Epithelial cell of proximal tubule (primary cell): ENCODE measurements around the gene KLF6. TPM values are rescaled to one million over a fixed set of nuclear protein-coding genes. Genes with fewer than 3 reads are reported as not detected.

Source experiments
- DNase-seq: peaks from one replicate; pipeline ENCODE4 v3.0.0-alpha.2; 2011; ENCODE audit warnings: low read depth
- H3K4me3 ChIP-seq: 2 replicates; pipeline ENCODE4 v1.5.1; 2011; ENCODE audit warnings: low read depth, mild to moderate bottlenecking, low read length
- CTCF ChIP-seq: conservative IDR thresholded peaks from 2 replicates; pipeline ENCODE4 v1.5.1; 2012; ENCODE audit warnings: low read depth, mild to moderate bottlenecking, low read length
- total RNA-seq: library from RNA; depleted of rRNA; stranded (reverse); fragments of >200 nt; gene quantifications from 2 replicates; pipeline ENCODE4 v1.2.3, GENCODE V29; 2015

KLF6 gene
- total RNA-seq, 1 donor from 2014 or later: 88.1 TPM

- TF ChIP-seq CTCF: no peak
- DNase-seq: no peak
- no peak overlapping the region for H3K4me3 ChIP-seq
Observed at GRCh38 chr10:3756360-3756740, 28.7 kb downstream of the KLF6 start.

GRCh38 chr10:3755440-3756359 is 29.3 kb downstream of the KLF6 start:
- DNase-seq: no peak
- no peak overlapping the region for H3K4me3 ChIP-seq
- no peak for TF ChIP-seq CTCF

GRCh38 chr10:3754727-3755439 is 30.1 kb downstream of the KLF6 start:
- DNase-seq: peak; percentile 93
- no peak for TF ChIP-seq CTCF
- no peak overlapping the region for H3K4me3 ChIP-seq

- H3K4me3 ChIP-seq: no peak overlapping the region
- no peak for TF ChIP-seq CTCF
- DNase-seq: no peak
Observed at GRCh38 chr10:3750854-3751253, 34.2 kb downstream of the KLF6 start.

- DNase-seq: no peak
- no peak for TF ChIP-seq CTCF
- H3K4me3 ChIP-seq: no peak overlapping the region
Observed at GRCh38 chr10:3750006-3750816, 34.8 kb downstream of the KLF6 start.

GRCh38 chr10:3749600-3749999 is 35.4 kb downstream of the KLF6 start:
- no peak for TF ChIP-seq CTCF
- no peak overlapping the region for H3K4me3 ChIP-seq
- no peak for DNase-seq
